ENCODE data around the gene KCNG2. TPM values are rescaled to one million over a fixed set of nuclear protein-coding genes. Genes with fewer than 3 reads are reported as not detected.

KCNG2 gene
- total RNA-seq, 1 donor from 2014 or later: not detected

DNA sequence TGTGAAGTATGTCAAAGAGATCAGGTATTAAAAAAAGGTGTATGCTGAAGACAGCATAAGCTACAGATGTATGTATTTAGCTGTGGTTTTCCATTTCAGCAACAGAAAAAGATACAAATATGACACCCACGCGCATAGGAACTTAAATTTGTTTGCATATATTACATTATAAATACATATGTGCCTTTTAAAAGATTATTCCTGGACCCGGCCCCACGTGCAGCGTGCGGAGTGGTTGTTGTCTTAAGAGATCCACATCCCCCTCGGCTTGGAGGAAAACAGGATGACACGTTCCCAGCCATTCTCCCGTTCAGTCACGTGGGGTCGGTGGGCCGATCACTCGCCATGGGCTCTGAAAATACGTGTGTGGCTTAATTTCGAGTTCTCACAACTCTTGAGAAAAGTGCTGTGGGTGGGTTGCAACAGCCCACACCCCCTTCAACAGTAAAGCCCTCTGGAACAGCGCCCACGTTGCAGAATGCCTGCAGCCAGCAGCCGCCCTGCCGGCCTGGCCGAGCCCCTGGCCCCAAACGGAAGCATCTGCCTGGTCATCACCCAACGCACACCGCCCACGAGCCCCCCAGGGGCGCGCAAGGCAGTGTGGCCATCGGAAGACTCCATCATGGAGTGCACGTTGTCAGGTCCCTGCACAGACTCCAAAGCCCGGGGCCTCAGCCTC lies 18.6 kb upstream of the KCNG2 start:
- Mint-ChIP-seq H3K27me3 (ENCODE audit: low read depth) (peaks cover 42% of the 10 kb centered on the region), H3K4me3 (ENCODE audit: unreplicated experiment) (no peak overlapping the region), H3K4me1 (ENCODE audit: low read depth) (no peaks in the 10 kb centered on the region), H3K36me3 (ENCODE audit: low read depth) (peaks cover 3% of the 10 kb centered on the region), H3K27ac (ENCODE audit: unreplicated experiment) (no peak overlapping the region), H3K9me3 (ENCODE audit: low read depth) (peaks cover 8% of the 10 kb centered on the region)
- no peak for DNase-seq (ENCODE audit: low spot score)
- TF ChIP-seq, protein P1, sequence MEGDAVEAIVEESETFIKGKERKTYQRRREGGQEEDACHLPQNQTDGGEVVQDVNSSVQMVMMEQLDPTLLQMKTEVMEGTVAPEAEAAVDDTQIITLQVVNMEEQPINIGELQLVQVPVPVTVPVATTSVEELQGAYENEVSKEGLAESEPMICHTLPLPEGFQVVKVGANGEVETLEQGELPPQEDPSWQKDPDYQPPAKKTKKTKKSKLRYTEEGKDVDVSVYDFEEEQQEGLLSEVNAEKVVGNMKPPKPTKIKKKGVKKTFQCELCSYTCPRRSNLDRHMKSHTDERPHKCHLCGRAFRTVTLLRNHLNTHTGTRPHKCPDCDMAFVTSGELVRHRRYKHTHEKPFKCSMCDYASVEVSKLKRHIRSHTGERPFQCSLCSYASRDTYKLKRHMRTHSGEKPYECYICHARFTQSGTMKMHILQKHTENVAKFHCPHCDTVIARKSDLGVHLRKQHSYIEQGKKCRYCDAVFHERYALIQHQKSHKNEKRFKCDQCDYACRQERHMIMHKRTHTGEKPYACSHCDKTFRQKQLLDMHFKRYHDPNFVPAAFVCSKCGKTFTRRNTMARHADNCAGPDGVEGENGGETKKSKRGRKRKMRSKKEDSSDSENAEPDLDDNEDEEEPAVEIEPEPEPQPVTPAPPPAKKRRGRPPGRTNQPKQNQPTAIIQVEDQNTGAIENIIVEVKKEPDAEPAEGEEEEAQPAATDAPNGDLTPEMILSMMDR (IDR thresholded peaks at IDR 0.05): no peak

DNA sequence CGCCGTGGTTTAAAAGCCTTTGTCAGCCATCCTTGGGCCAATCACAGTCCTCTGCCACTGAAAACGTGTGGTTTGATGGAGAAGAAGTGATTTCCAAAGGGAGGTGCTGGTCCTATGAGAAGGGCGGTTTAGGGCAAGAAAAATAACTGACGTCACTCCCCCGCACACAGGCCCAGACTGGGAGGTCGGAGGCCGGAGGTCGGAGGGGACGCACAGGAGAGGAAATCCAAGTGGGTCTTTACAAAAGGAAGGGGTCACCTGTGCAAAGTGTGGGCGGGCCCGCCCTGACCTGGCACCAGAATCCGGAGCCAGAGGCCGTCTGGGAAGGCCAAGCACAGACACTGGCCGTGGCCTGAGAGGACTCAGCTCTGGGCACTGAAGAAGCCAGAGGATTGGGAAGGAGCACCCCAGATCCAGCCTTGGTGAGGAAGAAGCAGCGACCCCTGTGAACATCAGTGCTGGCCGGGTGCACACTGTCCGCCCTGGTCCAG lies 18.0 kb upstream of the KCNG2 start:
- peaks cover 3% of the 10 kb centered on the region for H3K36me3 Mint-ChIP-seq (ENCODE audit: low read depth)
- TF ChIP-seq, protein P1 (IDR thresholded peaks at IDR 0.05): no peak
- no peak overlapping the region for H3K27ac Mint-ChIP-seq (ENCODE audit: unreplicated experiment)
- no peak for DNase-seq (ENCODE audit: low spot score)
- peaks cover 8% of the 10 kb centered on the region for H3K9me3 Mint-ChIP-seq (ENCODE audit: low read depth)
- H3K4me1 Mint-ChIP-seq (ENCODE audit: low read depth): no peaks in the 10 kb centered on the region
- H3K4me3 Mint-ChIP-seq (ENCODE audit: unreplicated experiment): no peak overlapping the region
- H3K27me3 Mint-ChIP-seq (ENCODE audit: low read depth): peaks cover 48% of the 10 kb centered on the region

DNA sequence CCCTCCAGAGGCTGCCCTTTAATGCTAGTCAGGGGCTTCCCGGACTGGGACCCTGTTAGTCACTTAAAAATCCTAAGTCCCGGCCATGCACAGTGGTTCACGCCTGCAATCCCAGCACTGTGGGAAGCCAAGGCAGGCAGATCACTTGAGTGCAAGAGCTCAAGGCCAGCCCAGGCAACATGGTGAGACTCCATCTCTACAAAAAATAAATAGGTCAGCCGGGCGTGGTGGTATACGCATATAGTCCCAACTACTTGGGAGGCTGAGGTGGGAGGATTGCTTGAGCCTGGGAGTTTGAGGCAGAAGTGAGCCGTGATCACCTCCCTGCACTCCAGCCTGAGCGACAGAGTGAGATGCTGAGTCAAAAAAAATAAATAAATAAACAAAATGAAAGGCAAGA lies 17.2 kb upstream of the KCNG2 start:
- Mint-ChIP-seq H3K4me3 (ENCODE audit: unreplicated experiment) (no peak overlapping the region), H3K27ac (ENCODE audit: unreplicated experiment) (no peak overlapping the region), H3K4me1 (ENCODE audit: low read depth) (no peaks in the 10 kb centered on the region), H3K36me3 (ENCODE audit: low read depth) (peaks cover 3% of the 10 kb centered on the region), H3K27me3 (ENCODE audit: low read depth) (peaks cover 47% of the 10 kb centered on the region), H3K9me3 (ENCODE audit: low read depth) (peaks cover 8% of the 10 kb centered on the region)
- DNase-seq (ENCODE audit: low spot score): no peak
- TF ChIP-seq, protein P1 (IDR thresholded peaks at IDR 0.05): no peak

DNA sequence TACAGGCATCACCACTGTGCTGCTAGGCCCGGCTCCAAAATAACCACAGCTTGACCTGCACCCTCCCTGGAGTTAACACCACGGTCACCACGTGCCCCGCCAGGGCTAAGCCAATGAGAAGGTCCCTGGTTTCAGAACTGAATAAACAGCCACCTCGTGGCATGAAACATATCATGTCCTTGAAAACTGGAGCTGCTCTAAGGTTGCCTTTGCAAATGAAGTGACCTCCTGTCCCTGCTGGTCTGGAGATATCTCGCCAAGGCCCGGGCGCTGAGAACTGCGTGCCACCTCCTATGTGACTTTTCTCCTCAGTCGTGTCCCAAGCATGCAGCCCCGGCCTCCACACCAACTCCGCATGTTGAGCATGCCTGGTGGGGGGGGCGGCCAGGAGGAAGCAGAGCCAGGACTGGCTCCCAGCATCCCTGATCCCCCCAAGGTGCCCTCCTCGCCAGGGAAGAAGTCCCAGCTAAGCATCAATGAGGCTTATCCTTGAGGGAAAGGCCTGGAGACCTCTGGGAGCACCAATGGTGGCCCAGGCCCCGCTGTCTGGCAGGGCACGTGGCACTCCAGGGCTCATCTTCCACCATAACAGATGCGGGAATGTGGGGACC lies 16.3 kb upstream of the KCNG2 start:
- H3K4me3 Mint-ChIP-seq (ENCODE audit: unreplicated experiment): no peak overlapping the region
- peaks cover 46% of the 10 kb centered on the region for H3K27me3 Mint-ChIP-seq (ENCODE audit: low read depth)
- TF ChIP-seq, protein P1 (IDR thresholded peaks at IDR 0.05): no peak
- peaks cover 3% of the 10 kb centered on the region for H3K36me3 Mint-ChIP-seq (ENCODE audit: low read depth)
- H3K9me3 Mint-ChIP-seq (ENCODE audit: low read depth): peaks cover 8% of the 10 kb centered on the region
- DNase-seq (ENCODE audit: low spot score): no peak
- H3K27ac Mint-ChIP-seq (ENCODE audit: unreplicated experiment): no peak overlapping the region
- no peaks in the 10 kb centered on the region for H3K4me1 Mint-ChIP-seq (ENCODE audit: low read depth)

DNA sequence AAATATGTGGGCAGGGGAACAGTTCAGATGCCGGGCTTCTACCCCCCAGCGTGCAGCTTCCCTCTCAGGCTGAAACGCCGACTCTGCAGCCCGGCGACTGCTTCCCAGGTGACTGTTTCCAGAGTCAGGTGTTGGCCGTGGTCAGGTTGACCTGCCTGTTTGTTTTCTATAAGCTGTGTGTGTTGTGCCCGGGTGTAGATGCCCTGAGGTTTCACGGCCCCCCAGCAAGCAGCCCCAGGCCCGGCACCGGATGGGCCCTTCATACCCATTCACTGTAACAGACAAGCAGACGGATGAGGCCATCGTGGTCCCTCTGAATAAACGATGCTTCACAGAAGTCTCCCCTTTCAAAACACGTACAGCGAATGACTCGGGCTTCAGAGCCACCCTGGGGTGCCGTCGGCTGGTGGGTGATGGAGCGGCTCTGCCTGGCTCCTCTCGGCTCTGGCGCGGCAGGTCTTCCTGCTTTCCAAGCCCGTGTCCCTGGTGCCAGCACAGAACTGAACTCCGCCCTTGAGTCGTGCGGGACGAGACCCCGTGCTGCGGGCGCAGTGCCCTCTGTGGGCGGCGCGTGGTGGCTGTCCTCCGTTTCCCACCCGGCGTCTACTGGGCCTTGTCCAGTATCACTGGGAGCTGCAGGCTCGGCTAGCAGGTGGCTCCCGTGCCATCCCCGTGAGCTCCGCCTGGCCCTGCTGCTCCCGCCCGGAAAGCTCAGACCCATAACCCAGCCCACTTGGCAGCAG lies 15.0 kb upstream of the KCNG2 start:
- Mint-ChIP-seq H3K4me1 (ENCODE audit: low read depth) (no peaks in the 10 kb centered on the region), H3K27ac (ENCODE audit: unreplicated experiment) (no peak overlapping the region), H3K27me3 (ENCODE audit: low read depth) (peaks cover 44% of the 10 kb centered on the region), H3K9me3 (ENCODE audit: low read depth) (no peaks in the 10 kb centered on the region), H3K4me3 (ENCODE audit: unreplicated experiment) (no peak overlapping the region), H3K36me3 (ENCODE audit: low read depth) (no peaks in the 10 kb centered on the region)
- TF ChIP-seq, protein P1 (IDR thresholded peaks at IDR 0.05): no peak
- DNase-seq (ENCODE audit: low spot score): peak; percentile 93

All from chondrocyte (in vitro differentiated cells).